ENCODE data around the gene EEPD1.

- TF ChIP-seq, protein P1, sequence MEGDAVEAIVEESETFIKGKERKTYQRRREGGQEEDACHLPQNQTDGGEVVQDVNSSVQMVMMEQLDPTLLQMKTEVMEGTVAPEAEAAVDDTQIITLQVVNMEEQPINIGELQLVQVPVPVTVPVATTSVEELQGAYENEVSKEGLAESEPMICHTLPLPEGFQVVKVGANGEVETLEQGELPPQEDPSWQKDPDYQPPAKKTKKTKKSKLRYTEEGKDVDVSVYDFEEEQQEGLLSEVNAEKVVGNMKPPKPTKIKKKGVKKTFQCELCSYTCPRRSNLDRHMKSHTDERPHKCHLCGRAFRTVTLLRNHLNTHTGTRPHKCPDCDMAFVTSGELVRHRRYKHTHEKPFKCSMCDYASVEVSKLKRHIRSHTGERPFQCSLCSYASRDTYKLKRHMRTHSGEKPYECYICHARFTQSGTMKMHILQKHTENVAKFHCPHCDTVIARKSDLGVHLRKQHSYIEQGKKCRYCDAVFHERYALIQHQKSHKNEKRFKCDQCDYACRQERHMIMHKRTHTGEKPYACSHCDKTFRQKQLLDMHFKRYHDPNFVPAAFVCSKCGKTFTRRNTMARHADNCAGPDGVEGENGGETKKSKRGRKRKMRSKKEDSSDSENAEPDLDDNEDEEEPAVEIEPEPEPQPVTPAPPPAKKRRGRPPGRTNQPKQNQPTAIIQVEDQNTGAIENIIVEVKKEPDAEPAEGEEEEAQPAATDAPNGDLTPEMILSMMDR (IDR thresholded peaks at IDR 0.05), result no peak
- TF ChIP-seq POLR2A (IDR thresholded peaks at IDR 0.05), result peak; percentile 98
Observed at GRCh38 chr7:36152756-36153570, at the start of gene EEPD1.
